ENCODE results near the gene FCHO2. TPM values are rescaled to one million over a fixed set of nuclear protein-coding genes. Genes with fewer than 3 reads are reported as not detected.

FCHO2 gene
- total and polyA plus RNA-seq, 2 of the 8 experiments (the other 6 are each of a cell fraction or from before 2014, with no cell fraction given): 4.3 to 15.7 TPM

DNA sequence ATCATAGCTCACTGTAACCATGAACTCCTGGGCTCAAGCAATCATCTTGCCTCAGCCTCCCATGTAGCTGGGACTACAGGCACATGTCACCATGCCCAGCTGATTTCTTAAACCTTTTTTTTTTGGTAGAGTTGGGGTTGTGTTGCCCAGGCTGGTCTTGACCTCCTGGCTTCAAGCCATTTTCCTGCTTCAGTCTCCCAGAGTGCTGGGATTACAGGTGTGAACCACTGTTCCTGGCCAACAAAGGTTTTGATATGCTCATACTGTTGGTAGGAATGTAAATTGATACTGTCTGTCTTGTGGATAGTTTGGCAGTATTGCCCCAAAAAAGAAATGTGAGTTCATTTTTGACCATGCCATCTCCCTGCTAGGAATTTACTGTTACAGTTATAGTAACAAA, 87.2 kb downstream of the FCHO2 start:
- H3K79me2 ChIP-seq (ENCODE audit: control insufficient read depth in 1 of 2, insufficient read depth in 2 of 2, low read length in 2 of 2): no peaks in the 10 kb centered on the region
- H3K27ac ChIP-seq (ENCODE audit: low read depth, low read length): no peak overlapping the region
- H3K27me3 ChIP-seq (replicated peaks in 1 of 4; ENCODE audit: control insufficient read depth in 3 of 4, extremely low read depth in 1 of 4, insufficient read depth in 3 of 4, low read length in 3 of 4): peaks cover 0 to 1% (median 0%) of the 10 kb centered on the region in 4 experiments; a peak in 1 of 7 replicates
- H3K4ac ChIP-seq (replicated peaks; ENCODE audit: insufficient read length, low read depth, low read length): no peak overlapping the region
- no peak overlapping the region for H2BK120ac ChIP-seq (replicated peaks; ENCODE audit: low read depth, low read length)
- no peaks in the 10 kb centered on the region for H4K20me1 ChIP-seq (replicated peaks in 1 of 2; ENCODE audit: control insufficient read depth in 1 of 2, insufficient read depth in 2 of 2, low read length in 2 of 2)
- no peak overlapping the region for H3K9ac ChIP-seq (replicated peaks in 1 of 4; ENCODE audit: extremely low read depth in 1 of 4, low read depth in 3 of 4, low read length in 3 of 4)
- no peak for DNase-seq (ENCODE audit: low read depth in 1 of 2, low spot score in 2 of 2)
- peaks cover 0 to 3% (median 0%) of the 10 kb centered on the region in 4 experiments; a peak in 2 of 7 replicates for H3K4me1 ChIP-seq (replicated peaks in 1 of 4; ENCODE audit: control insufficient read depth in 3 of 4, insufficient read depth in 4 of 4, low read length in 3 of 4)
- no peak overlapping the region for H2BK5ac ChIP-seq (ENCODE audit: low read depth, low read length)
- ChIA-PET CTCF (ENCODE audit: partially characterized antibody) (interaction anchor here (0.6 kb wide), 2 partner anchors 36 to 235 kb away, joined by 3 to 5 read pairs; no protein-coding TSS in a partner anchor), POLR2A (ENCODE audit: partially characterized antibody) (interaction anchor here (0.6 kb wide), 1 partner anchor 59 kb away, joined by 4 read pairs; no protein-coding TSS in a partner anchor)
- FAIRE-seq: no peak
- no peaks in the 10 kb centered on the region for H3K79me1 ChIP-seq (ENCODE audit: low read depth, low read length)
- no peak overlapping the region for H3K18ac ChIP-seq (ENCODE audit: extremely low read depth, low read length)
- H3K56ac ChIP-seq (replicated peaks; ENCODE audit: insufficient read length, low read depth, low read length): no peak overlapping the region
- no peaks in the 10 kb centered on the region for H3K23me2 ChIP-seq (ENCODE audit: low read depth, low read length)
- H2AK5ac ChIP-seq (ENCODE audit: low read depth, low read length): no peak overlapping the region
- no peaks in the 10 kb centered on the region for H3K9me3 ChIP-seq (ENCODE audit: insufficient read depth in 2 of 2, low read depth in 1 of 2, low read length in 1 of 2)
- H3K4me3 ChIP-seq (ENCODE audit: extremely low read depth in 1 of 4, insufficient read depth in 2 of 4, low read depth in 3 of 4, low read length in 4 of 4): no peak overlapping the region
- H4K5ac ChIP-seq (ENCODE audit: insufficient read length, low read depth, low read length): no peak overlapping the region
- H3K14ac ChIP-seq (ENCODE audit: insufficient read length): no peak overlapping the region
- no peak overlapping the region for H4K8ac ChIP-seq (ENCODE audit: extremely low read depth, insufficient read depth, low read length)
- H2BK20ac ChIP-seq (ENCODE audit: low read length): no peak overlapping the region
- H3K36me3 ChIP-seq (ENCODE audit: control insufficient read depth in 2 of 4, insufficient read depth in 4 of 4, low read length in 3 of 4): no peaks in the 10 kb centered on the region
- H2BK12ac ChIP-seq (ENCODE audit: low read depth, low read length): no peak overlapping the region
- no peak overlapping the region for H4K91ac ChIP-seq (replicated peaks; ENCODE audit: insufficient read length, low read length)
- H2AFZ ChIP-seq (ENCODE audit: low read length): no peak overlapping the region
- no peak overlapping the region for H3K4me2 ChIP-seq (ENCODE audit: insufficient read depth in 1 of 2, low read depth in 2 of 2, low read length in 2 of 2)
- no peak overlapping the region for H3K23ac ChIP-seq (ENCODE audit: insufficient read length)
- H2BK15ac ChIP-seq (ENCODE audit: low read length): no peak overlapping the region
- TF ChIP-seq, protein P1, sequence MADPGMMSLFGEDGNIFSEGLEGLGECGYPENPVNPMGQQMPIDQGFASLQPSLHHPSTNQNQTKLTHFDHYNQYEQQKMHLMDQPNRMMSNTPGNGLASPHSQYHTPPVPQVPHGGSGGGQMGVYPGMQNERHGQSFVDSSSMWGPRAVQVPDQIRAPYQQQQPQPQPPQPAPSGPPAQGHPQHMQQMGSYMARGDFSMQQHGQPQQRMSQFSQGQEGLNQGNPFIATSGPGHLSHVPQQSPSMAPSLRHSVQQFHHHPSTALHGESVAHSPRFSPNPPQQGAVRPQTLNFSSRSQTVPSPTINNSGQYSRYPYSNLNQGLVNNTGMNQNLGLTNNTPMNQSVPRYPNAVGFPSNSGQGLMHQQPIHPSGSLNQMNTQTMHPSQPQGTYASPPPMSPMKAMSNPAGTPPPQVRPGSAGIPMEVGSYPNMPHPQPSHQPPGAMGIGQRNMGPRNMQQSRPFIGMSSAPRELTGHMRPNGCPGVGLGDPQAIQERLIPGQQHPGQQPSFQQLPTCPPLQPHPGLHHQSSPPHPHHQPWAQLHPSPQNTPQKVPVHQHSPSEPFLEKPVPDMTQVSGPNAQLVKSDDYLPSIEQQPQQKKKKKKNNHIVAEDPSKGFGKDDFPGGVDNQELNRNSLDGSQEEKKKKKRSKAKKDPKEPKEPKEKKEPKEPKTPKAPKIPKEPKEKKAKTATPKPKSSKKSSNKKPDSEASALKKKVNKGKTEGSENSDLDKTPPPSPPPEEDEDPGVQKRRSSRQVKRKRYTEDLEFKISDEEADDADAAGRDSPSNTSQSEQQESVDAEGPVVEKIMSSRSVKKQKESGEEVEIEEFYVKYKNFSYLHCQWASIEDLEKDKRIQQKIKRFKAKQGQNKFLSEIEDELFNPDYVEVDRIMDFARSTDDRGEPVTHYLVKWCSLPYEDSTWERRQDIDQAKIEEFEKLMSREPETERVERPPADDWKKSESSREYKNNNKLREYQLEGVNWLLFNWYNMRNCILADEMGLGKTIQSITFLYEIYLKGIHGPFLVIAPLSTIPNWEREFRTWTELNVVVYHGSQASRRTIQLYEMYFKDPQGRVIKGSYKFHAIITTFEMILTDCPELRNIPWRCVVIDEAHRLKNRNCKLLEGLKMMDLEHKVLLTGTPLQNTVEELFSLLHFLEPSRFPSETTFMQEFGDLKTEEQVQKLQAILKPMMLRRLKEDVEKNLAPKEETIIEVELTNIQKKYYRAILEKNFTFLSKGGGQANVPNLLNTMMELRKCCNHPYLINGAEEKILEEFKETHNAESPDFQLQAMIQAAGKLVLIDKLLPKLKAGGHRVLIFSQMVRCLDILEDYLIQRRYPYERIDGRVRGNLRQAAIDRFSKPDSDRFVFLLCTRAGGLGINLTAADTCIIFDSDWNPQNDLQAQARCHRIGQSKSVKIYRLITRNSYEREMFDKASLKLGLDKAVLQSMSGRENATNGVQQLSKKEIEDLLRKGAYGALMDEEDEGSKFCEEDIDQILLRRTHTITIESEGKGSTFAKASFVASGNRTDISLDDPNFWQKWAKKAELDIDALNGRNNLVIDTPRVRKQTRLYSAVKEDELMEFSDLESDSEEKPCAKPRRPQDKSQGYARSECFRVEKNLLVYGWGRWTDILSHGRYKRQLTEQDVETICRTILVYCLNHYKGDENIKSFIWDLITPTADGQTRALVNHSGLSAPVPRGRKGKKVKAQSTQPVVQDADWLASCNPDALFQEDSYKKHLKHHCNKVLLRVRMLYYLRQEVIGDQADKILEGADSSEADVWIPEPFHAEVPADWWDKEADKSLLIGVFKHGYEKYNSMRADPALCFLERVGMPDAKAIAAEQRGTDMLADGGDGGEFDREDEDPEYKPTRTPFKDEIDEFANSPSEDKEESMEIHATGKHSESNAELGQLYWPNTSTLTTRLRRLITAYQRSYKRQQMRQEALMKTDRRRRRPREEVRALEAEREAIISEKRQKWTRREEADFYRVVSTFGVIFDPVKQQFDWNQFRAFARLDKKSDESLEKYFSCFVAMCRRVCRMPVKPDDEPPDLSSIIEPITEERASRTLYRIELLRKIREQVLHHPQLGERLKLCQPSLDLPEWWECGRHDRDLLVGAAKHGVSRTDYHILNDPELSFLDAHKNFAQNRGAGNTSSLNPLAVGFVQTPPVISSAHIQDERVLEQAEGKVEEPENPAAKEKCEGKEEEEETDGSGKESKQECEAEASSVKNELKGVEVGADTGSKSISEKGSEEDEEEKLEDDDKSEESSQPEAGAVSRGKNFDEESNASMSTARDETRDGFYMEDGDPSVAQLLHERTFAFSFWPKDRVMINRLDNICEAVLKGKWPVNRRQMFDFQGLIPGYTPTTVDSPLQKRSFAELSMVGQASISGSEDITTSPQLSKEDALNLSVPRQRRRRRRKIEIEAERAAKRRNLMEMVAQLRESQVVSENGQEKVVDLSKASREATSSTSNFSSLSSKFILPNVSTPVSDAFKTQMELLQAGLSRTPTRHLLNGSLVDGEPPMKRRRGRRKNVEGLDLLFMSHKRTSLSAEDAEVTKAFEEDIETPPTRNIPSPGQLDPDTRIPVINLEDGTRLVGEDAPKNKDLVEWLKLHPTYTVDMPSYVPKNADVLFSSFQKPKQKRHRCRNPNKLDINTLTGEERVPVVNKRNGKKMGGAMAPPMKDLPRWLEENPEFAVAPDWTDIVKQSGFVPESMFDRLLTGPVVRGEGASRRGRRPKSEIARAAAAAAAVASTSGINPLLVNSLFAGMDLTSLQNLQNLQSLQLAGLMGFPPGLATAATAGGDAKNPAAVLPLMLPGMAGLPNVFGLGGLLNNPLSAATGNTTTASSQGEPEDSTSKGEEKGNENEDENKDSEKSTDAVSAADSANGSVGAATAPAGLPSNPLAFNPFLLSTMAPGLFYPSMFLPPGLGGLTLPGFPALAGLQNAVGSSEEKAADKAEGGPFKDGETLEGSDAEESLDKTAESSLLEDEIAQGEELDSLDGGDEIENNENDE (IDR thresholded peaks at IDR 0.05; ENCODE audit: insufficient replicate concordance, low read length): no peak
